HG02973 (cell line): Measurements from ENCODE around the gene ZNF688.

Experiments used
- ATAC-seq: cut with Tn5 transposase; IDR thresholded peaks from one replicate; pipeline ENCODE4 v1.9.1; 2021; ENCODE audit warnings: moderate library complexity; ENCODE audit not compliant: unreplicated experiment

Gene ZNF688

GRCh38 chr16:30521873-30522641 is 49.5 kb downstream of the ZNF688 start:
- no peak for ATAC-seq

- no peak for ATAC-seq
Measured at GRCh38 chr16:30521476-30521872, 50.0 kb downstream of the ZNF688 start.
